GM21381 (cell line): ENCODE data around the gene SLC13A4.
A peak's percentile ranks its signal among the peaks of the same experiment; 100 is the strongest.
"Not testable (repeated sequence)": the region's sequence is repeated elsewhere in the genome, so short reads cannot be mapped to it uniquely, and the experiment has no call there.

Experiments
- ATAC-seq: cut with Tn5 transposase; IDR thresholded peaks from one replicate; pipeline ENCODE4 v1.9.1; 2021; ENCODE audit warnings: mild to moderate bottlenecking, moderate library complexity; ENCODE audit not compliant: unreplicated experiment

Gene SLC13A4

DNA sequence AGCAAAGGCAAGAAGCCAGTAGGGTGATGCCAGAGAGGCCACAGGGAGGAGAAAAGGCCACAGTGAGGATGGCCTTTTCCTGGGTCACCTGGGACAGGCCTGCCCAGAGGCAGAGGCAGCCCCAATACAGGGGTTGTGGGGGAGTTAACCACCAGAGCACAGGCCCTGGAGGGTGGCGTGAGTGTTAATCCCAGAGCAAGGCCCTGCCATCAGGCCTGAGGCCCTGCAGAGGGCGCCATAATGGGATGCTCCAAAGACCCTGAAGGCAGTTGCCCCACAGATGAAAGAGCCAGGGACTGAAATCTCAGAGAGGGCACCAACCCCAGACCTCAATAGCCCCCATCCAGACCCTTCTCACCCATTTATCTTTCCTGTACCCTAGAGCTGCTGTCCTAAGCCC is 23.9 kb downstream of the SLC13A4 start:
- no peak for ATAC-seq

DNA sequence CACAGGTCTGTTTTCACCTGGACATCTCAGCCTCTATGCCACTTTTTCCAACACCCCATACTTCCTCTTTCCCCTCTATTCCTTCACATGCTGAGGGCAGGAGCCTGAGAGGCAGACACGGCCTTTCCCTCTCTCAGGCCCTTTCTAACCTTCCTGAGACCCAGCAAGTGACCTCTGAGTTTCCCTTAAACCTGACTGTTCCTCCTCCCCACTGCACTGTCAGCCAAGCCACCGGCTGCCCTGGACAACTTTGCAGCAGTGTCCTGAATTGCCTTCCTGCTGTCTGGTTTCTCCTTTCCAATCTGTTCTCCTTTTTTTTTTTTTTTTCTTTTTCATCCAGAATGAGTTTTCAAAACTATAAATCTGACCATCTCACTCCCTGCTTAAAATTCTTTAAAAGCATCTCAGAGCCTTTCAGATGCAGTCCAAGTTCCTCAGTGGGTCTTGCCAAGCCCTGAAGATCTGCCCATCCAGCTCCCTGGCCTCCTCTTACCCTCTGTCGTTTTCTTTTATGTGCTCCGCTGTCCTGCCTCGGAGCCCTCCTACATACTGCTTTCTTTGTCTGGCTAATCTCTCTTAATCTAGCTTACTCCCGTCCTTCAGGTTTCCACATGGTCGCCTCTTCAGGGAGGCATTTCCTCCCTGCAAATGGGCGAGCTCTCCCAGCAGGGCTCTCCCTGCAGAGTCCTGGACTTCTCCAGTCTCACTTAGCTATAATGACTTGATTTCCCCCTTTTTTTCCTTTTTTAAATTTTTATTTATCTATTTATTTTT is 30.5 kb downstream of the SLC13A4 start:
- no peak for ATAC-seq

GRCh38 chr7:135693558-135693957 is 34.4 kb downstream of the SLC13A4 start:
- ATAC-seq = no peak

GRCh38 chr7:135692606-135693005 is 35.4 kb downstream of the SLC13A4 start:
- not testable (repeated sequence) for ATAC-seq

DNA sequence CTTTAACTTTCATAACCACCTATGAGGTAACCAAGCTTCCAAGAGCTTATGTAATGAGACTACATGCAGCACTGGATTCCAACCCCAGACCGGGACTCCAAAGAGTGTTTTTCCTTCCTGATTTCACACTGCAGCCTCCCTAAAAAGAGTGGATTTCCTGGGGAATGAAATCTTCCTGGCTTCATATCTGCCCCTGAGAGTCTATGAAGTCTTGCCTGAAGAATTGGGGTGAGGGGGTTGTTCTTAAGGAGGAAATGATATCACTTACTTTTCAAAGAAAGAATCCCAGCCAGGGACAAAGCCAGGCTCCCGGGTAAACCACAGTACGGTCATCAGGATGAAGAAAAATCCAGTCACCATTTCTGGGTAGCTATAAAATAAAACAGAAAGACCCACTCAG is 35.9 kb downstream of the SLC13A4 start:
- ATAC-seq = no peak

GRCh38 chr7:135690566-135690965 is 37.4 kb downstream of the SLC13A4 start:
- ATAC-seq = no peak

- no peak for ATAC-seq
Measured at GRCh38 chr7:135687466-135687865, 40.5 kb downstream of the SLC13A4 start.

GRCh38 chr7:135685306-135686084 is 42.5 kb downstream of the SLC13A4 start:
- no peak for ATAC-seq

GRCh38 chr7:135684699-135685098 is 43.3 kb downstream of the SLC13A4 start:
- no peak for ATAC-seq

GRCh38 chr7:135684136-135684535 is 43.9 kb downstream of the SLC13A4 start:
- no peak for ATAC-seq

DNA sequence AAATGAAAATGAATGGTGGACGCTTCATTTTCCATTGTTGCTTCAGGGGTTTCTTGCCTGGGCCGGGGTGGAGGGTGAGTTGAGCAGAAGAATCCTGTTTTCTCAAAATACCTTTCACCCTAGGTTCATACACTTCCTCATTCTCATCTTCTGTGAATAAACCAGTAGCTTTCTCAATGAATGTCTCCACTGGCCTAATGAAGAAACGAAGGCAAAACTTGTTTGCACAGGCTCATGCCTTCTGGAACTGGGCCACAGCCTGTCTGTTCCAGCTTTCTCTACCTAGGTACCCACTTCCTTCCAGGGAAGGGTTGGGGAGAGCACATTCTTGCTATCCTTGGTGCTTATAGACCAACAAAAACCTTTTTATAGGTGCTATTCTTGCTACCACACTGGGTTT is 44.4 kb downstream of the SLC13A4 start:
- no peak for ATAC-seq

GRCh38 chr7:135682191-135682590 is 45.8 kb downstream of the SLC13A4 start:
- no peak for ATAC-seq

GRCh38 chr7:135681762-135682161 is 46.2 kb downstream of the SLC13A4 start:
- ATAC-seq = no peak

- no peak for ATAC-seq
Measured at GRCh38 chr7:135678612-135679575, 49.1 kb downstream of the SLC13A4 start.

- no peak for ATAC-seq
Measured at GRCh38 chr7:135673360-135673706, 54.7 kb downstream of the SLC13A4 start.

DNA sequence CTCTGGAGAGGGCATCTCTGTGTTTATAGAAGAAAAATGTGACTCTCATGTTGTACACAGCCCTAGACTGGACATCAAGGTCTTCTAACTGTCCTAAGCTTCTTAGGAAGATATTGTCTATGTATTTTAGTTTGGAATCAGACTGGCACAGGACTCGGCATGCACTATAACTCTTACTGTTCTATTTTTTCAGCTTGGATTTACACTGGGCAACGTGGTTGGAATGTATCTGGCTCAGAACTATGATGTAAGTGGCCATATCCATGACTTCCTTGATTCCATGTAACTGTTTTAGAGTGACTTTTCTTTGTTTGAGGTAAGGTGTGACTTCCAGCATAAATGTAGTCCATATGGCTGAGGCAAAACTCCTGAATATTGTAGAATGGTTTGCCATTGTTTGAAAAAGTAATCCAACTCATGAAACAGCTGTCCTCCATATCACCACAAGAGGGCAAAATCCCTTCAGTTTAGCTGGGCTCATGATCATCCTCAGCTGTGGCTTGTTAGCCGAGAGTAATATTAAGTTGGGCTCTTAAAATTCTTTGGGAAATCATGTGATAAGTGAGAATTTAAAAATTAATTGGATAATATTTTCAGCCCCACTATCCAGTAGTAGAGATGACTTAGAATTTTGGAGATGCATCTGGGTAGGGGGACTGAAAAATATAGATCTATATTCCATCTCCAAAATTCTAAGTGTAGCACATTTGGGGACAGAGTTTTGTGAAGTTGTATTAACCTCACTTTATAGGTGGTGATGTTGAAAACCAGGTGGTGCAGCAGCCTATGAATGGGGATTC is 55.2 kb downstream of the SLC13A4 start:
- ATAC-seq = peak; percentile 60

DNA sequence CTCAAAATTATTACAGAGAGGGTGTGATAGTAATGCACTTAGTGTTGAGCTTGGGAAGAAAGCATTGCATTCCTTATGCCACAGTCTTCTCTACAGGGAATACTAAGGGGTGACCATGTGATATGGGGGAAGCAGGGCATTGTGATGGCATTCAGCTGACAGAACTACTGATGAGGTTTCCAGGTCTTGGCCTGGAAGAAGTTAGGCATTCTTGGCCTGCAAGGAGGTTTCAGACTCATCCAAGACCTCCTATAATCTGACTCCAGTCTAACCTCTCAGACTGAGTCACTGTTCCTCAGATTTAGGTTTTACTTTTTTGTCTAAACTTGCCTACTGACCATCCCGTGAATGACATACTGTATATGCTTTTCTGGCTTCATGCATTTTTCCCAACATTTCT is 57.8 kb downstream of the SLC13A4 start:
- no peak for ATAC-seq

GRCh38 chr7:135669774-135670173 is 58.2 kb downstream of the SLC13A4 start:
- ATAC-seq = no peak

DNA sequence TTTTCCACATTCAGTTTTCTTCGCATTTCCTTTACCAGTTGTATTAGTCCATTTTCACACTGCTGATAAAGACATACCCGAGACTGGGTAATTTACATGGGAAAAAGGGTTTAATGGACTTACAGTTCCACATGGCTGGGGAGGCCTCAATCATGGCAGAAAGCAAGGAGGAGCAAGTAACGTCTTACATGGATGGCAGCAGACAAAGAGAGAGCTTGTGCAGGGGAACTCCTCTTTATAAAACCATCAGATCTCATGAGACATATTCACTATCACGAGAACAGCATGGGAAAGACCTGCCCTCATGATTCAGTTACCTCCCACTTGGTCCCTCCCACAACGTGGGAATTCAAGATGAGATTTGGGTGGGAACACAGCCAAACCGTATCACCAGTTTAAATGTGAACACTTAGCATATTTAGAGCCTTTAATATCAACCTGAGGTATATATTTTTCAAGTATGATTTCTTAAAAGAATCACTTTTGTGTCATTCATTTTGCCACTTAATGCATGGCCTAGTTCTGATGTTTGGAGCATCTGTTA is 59.1 kb downstream of the SLC13A4 start:
- not testable (repeated sequence) for ATAC-seq

DNA sequence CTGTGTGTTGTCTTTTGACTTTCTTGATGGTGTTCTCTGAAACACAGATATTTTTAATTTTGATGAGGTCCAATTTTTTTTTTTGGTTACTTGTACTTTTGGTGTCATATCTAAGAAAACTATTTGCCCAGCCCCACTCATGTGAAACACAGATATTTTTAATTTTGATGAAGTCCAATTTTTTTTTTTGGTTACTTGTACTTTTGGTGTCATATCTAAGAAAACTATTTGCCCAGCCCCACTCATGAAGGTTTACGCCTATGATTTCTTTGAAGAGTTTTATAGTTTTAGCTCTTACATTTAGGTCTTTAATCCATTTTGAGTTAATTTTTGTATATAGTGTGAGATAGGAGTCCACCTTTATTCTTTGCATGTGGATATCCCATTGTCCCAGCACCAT is 60.4 kb downstream of the SLC13A4 start:
- not testable (repeated sequence) for ATAC-seq
